Testis (tissue), 2 donors: Measurements from ENCODE around the gene MED9.

ENCODE experiments used
- CTCF ChIP-seq, 3 experiments: fragments of 450-650 bp in 2 of 3; fragments of 200-600 bp in 1 of 3; sonication (generic) in 1 of 3; IDR thresholded peaks; one replicate each; pipeline ENCODE4 v1.5.1; 2016 to 2019; ENCODE audit warnings: antibody characterized with exemption in 3 of 3, mild to moderate bottlenecking in 2 of 3, moderate library complexity in 1 of 3
- POLR2A ChIP-seq: fragments of 450-650 bp; IDR thresholded peaks from one replicate; pipeline ENCODE4 v1.6.1; 2017; ENCODE audit warnings: antibody characterized with exemption, mild to moderate bottlenecking, moderate library complexity

GRCh38 chr17:17513626-17514025, 36.8 kb downstream of the MED9 start:
- TF ChIP-seq CTCF (IDR thresholded peaks at IDR 0.05): no peak
- TF ChIP-seq POLR2A: no peak
